NCI-H748 (cell line): Measurements from ENCODE around the gene KLRF2.

ENCODE experiments used
- DNase-seq: peaks from one replicate; lab custom pipeline; 2025; ENCODE audit not compliant: unreplicated experiment; lab: John Stamatoyannopoulos, UW

Gene KLRF2

DNA sequence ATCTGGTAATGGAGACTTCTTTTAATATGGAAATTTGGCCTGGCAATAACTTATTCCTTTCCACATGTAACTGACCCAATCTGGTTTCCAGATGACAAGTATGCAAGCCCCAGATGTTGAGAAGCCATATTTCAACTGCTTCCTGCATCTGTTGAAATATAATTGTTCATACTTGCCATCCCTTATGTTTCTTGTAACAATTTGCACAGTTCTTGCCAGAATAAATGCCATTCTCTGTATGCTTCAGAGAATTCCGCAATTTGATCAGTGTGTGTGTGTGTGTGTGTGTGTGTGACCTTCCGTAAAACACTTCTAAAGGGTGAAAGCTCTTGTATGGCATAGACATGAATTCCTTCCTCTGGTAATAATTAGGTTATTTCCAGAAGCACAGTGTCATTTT lies 52.7 kb downstream of the KLRF2 start:
- no peak for DNase-seq

GRCh38 chr12:9935026-9935425 lies 53.7 kb downstream of the KLRF2 start:
- no peak for DNase-seq

- DNase-seq, result no peak
Observed at GRCh38 chr12:9936591-9936990, 55.3 kb downstream of the KLRF2 start.

DNA sequence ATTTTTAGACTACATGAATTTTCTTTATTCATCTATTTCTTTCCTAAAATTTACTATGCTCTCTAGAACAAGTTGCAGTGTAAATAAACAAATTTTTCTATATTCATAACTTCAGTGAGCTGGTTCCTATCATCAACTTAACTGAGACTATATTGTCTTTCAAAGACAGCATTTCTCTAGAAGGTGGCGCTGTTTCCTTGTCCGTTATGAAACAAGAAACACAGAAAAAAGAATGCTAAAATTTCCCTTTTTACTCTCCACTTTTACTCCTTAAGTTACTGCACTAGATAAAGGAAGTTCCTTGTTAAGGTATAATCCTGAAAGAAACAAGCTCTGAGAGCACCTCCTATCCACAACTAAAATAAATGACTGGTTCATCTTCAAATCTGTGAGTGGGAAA lies 59.1 kb downstream of the KLRF2 start:
- DNase-seq, result no peak

DNA sequence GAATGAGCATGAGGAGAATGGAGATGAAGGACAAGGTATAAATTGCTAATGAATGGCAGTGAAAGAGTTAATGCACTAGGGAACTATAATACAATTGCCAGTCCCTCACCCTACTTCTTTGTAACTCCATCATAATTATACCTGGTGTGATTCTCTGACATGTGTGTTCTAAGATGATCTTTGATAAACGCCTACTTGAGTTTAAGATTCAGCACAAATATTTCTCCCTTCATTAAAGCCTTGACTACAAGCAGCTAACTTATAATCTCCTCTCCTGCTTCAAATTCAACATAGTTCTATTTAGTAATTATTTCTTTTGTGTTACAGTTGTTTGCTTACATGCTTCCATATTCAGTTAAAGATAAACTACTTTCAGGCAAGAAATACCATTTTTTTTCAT lies 60.5 kb downstream of the KLRF2 start:
- no peak for DNase-seq

DNA sequence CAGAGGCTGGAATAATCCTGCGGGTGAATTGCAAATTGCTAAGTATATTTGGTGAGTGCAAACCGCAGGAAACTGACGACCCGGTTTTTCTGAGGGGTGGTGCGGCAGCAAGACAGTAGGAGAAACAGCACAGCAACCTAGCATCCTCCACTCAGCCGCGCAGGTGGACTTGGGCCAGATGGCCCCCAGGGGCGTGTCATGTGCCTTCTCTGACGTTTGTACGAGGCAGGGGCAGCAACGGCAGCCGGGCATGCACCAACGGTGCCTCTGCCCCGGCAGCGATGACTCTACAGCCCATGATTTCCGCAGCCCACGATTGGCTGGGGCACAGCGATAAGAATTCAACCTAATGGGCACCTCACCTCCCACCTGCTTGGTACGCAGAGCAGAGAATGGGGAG lies 62.0 kb downstream of the KLRF2 start:
- peak; percentile 90 for DNase-seq

GRCh38 chr12:9944391-9944790 lies 63.1 kb downstream of the KLRF2 start:
- no peak for DNase-seq
